Breast epithelium (tissue), 3 donors: ENCODE measurements around the gene PTPRF.

Experiments
- CTCF ChIP-seq, 3 donors: fragments of 450-650 bp; IDR thresholded peaks; one replicate each; pipeline ENCODE4 v1.5.1; 2016 to 2017; ENCODE audit warnings: antibody characterized with exemption in 3 of 3, mild to moderate bottlenecking in 3 of 3, moderate library complexity in 3 of 3
- POLR2AphosphoS5 ChIP-seq, 3 donors: sonication (generic); formaldehyde crosslinking; IDR thresholded peaks; one replicate each; pipeline ENCODE4 v1.6.1; 2017; ENCODE audit warnings: antibody characterized with exemption in 3 of 3

GRCh38 chr1:43605766-43606165 is 75.1 kb downstream of the PTPRF start:
- TF ChIP-seq CTCF (IDR thresholded peaks at IDR 0.05) (no peak), POLR2AphosphoS5 (IDR thresholded peaks at IDR 0.05) (no peak)
